Measurements from ENCODE around the gene ALDH4A1. TPM values are rescaled to one million over a fixed set of nuclear protein-coding genes. Genes with fewer than 3 reads are reported as not detected.
A peak's percentile ranks its signal among the peaks of the same experiment; 100 is the strongest.

Gene ALDH4A1
- total and polyA plus RNA-seq, 9 of the 15 experiments (the other 6 are each of a cell fraction or from before 2014, with no cell fraction given) = 0.27 to 31.4 (median 16.6) TPM

DNA sequence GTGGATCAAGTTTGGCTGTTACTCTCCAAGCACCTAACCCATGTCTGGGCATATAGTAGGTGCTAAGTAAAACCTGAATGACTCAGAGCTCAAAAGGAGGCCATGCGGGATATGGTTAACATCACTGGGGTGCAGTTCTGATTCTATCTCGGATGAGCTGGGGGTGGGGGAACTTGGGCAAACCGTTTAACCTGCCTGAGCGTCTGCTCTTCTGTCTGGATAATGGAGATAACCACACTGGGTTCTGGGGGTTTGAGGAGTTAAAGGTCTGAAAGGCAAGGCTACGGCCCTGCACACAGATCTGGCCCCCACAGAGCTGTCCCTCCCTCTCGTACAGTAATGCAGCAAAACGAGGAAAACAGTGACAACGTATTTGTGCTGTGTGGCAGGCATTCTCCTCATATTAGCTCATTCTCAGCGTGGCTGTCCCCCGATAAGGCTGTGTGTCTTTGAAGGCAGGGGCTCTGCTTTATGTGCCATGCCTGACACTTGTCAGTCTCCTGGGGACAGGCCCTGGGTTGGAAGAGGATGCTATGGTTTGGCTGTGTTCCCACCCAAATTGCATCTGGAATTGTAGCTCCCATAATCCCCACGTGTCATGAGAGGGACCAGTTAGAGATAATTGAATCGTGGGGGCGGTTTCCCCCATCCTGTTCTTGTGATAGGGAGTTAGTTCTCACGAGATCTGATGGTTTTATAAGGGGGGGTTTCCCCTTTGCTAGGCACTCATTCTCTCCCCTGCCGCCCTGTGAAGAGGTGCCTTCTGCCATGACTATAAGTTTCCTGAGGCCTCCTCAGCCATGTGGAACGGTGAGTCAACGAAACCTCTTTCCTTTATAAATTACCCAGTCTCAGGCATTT, 6.8 kb upstream of the ALDH4A1 start (continued):
- TF ChIP-seq, protein P1, sequence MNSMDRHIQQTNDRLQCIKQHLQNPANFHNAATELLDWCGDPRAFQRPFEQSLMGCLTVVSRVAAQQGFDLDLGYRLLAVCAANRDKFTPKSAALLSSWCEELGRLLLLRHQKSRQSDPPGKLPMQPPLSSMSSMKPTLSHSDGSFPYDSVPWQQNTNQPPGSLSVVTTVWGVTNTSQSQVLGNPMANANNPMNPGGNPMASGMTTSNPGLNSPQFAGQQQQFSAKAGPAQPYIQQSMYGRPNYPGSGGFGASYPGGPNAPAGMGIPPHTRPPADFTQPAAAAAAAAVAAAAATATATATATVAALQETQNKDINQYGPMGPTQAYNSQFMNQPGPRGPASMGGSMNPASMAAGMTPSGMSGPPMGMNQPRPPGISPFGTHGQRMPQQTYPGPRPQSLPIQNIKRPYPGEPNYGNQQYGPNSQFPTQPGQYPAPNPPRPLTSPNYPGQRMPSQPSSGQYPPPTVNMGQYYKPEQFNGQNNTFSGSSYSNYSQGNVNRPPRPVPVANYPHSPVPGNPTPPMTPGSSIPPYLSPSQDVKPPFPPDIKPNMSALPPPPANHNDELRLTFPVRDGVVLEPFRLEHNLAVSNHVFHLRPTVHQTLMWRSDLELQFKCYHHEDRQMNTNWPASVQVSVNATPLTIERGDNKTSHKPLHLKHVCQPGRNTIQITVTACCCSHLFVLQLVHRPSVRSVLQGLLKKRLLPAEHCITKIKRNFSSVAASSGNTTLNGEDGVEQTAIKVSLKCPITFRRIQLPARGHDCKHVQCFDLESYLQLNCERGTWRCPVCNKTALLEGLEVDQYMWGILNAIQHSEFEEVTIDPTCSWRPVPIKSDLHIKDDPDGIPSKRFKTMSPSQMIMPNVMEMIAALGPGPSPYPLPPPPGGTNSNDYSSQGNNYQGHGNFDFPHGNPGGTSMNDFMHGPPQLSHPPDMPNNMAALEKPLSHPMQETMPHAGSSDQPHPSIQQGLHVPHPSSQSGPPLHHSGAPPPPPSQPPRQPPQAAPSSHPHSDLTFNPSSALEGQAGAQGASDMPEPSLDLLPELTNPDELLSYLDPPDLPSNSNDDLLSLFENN (IDR thresholded peaks at IDR 0.05; ENCODE audit: low read depth in 2 of 2, low read length in 2 of 2) = peak in 1 of 2 experiments; percentile 14; a peak in 1 of 4 replicates
- no peak for TF ChIP-seq TGIF2 (CRISPR knock-in tag; IDR thresholded peaks at IDR 0.05)
- no peak for TF ChIP-seq ZNF75A (CRISPR knock-in tag; IDR thresholded peaks at IDR 0.05)
- TF ChIP-seq, protein P2, sequence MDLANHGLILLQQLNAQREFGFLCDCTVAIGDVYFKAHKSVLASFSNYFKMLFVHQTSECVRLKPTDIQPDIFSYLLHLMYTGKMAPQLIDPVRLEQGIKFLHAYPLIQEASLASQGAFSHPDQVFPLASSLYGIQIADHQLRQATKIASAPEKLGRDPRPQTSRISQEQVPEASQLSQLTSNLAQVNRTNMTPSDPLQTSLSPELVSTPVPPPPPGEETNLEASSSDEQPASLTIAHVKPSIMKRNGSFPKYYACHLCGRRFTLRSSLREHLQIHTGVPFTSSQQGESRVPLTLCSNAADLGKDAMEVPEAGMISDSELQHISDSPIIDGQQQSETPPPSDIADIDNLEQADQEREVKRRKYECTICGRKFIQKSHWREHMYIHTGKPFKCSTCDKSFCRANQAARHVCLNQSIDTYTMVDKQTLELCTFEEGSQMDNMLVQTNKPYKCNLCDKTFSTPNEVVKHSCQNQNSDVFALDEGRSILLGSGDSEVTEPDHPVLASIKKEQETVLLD (IDR thresholded peaks at IDR 0.05) = no peak; the same call in 1 of the 2 replicates
- no peak for TF ChIP-seq NR2C1 (IDR thresholded peaks at IDR 0.05)
- no peak for TF ChIP-seq NR2C1 (tag; IDR thresholded peaks at IDR 0.05)
- no peak for TF ChIP-seq LARP7 (IDR thresholded peaks at IDR 0.05)
- peak; percentile 48 for TF ChIP-seq CREM (IDR thresholded peaks at IDR 0.05; ENCODE audit: low read depth)
- TF ChIP-seq ZNF217 (CRISPR knock-in tag; IDR thresholded peaks at IDR 0.05) = no peak
- no peak for TF ChIP-seq TAF9B (IDR thresholded peaks at IDR 0.05; ENCODE audit: partially characterized antibody)
- TF ChIP-seq, protein P3, sequence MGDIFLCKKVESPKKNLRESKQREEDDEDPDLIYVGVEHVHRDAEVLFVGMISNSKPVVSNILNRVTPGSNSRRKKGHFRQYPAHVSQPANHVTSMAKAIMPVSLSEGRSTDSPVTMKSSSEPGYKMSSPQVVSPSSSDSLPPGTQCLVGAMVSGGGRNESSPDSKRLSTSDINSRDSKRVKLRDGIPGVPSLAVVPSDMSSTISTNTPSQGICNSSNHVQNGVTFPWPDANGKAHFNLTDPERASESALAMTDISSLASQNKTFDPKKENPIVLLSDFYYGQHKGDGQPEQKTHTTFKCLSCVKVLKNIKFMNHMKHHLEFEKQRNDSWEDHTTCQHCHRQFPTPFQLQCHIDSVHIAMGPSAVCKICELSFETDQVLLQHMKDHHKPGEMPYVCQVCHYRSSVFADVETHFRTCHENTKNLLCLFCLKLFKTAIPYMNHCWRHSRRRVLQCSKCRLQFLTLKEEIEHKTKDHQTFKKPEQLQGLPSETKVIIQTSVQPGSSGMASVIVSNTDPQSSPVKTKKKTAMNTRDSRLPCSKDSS (IDR thresholded peaks at IDR 0.05; ENCODE audit: low read depth, partially characterized antibody) = no peak
- TF ChIP-seq, protein P4, sequence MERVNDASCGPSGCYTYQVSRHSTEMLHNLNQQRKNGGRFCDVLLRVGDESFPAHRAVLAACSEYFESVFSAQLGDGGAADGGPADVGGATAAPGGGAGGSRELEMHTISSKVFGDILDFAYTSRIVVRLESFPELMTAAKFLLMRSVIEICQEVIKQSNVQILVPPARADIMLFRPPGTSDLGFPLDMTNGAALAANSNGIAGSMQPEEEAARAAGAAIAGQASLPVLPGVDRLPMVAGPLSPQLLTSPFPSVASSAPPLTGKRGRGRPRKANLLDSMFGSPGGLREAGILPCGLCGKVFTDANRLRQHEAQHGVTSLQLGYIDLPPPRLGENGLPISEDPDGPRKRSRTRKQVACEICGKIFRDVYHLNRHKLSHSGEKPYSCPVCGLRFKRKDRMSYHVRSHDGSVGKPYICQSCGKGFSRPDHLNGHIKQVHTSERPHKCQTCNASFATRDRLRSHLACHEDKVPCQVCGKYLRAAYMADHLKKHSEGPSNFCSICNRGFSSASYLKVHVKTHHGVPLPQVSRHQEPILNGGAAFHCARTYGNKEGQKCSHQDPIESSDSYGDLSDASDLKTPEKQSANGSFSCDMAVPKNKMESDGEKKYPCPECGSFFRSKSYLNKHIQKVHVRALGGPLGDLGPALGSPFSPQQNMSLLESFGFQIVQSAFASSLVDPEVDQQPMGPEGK (CRISPR knock-in tag; IDR thresholded peaks at IDR 0.05; ENCODE audit: borderline replicate concordance) = no peak
- TF ChIP-seq, protein P5, sequence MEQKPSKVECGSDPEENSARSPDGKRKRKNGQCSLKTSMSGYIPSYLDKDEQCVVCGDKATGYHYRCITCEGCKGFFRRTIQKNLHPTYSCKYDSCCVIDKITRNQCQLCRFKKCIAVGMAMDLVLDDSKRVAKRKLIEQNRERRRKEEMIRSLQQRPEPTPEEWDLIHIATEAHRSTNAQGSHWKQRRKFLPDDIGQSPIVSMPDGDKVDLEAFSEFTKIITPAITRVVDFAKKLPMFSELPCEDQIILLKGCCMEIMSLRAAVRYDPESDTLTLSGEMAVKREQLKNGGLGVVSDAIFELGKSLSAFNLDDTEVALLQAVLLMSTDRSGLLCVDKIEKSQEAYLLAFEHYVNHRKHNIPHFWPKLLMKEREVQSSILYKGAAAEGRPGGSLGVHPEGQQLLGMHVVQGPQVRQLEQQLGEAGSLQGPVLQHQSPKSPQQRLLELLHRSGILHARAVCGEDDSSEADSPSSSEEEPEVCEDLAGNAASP (IDR thresholded peaks at IDR 0.05) = no peak
- TF ChIP-seq, protein P6, sequence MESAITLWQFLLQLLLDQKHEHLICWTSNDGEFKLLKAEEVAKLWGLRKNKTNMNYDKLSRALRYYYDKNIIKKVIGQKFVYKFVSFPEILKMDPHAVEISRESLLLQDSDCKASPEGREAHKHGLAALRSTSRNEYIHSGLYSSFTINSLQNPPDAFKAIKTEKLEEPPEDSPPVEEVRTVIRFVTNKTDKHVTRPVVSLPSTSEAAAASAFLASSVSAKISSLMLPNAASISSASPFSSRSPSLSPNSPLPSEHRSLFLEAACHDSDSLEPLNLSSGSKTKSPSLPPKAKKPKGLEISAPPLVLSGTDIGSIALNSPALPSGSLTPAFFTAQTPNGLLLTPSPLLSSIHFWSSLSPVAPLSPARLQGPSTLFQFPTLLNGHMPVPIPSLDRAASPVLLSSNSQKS (CRISPR knock-in tag; IDR thresholded peaks at IDR 0.05) = no peak
- no peak for TF ChIP-seq U2AF2 (optimal IDR thresholded peaks at IDR 0.05; ENCODE audit: low read depth, low read length)
- TF ChIP-seq EHMT2 (IDR thresholded peaks at IDR 0.05) = no peak
